Measurements from ENCODE around the gene METTL9.

GRCh38 chr16:21694609-21695008 lies 95.2 kb downstream of the METTL9 start:
- TF ChIP-seq POLR2A (IDR thresholded peaks at IDR 0.05; ENCODE audit: insufficient read depth in 1 of 2, low read depth in 2 of 2, low read length in 2 of 2): no peak
- TF ChIP-seq, protein P1, sequence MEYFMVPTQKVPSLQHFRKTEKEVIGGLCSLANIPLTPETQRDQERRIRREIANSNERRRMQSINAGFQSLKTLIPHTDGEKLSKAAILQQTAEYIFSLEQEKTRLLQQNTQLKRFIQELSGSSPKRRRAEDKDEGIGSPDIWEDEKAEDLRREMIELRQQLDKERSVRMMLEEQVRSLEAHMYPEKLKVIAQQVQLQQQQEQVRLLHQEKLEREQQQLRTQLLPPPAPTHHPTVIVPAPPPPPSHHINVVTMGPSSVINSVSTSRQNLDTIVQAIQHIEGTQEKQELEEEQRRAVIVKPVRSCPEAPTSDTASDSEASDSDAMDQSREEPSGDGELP (IDR thresholded peaks at IDR 0.05; ENCODE audit: borderline replicate concordance, low read depth): no peak
- TF ChIP-seq ELF1 (CRISPR knock-in tag; IDR thresholded peaks at IDR 0.05): no peak
- TF ChIP-seq, protein P2, sequence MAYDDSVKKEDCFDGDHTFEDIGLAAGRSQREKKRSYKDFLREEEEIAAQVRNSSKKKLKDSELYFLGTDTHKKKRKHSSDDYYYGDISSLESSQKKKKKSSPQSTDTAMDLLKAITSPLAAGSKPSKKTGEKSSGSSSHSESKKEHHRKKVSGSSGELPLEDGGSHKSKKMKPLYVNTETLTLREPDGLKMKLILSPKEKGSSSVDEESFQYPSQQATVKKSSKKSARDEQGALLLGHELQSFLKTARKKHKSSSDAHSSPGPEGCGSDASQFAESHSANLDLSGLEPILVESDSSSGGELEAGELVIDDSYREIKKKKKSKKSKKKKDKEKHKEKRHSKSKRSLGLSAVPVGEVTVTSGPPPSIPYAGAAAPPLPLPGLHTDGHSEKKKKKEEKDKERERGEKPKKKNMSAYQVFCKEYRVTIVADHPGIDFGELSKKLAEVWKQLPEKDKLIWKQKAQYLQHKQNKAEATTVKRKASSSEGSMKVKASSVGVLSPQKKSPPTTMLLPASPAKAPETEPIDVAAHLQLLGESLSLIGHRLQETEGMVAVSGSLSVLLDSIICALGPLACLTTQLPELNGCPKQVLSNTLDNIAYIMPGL (CRISPR knock-in tag; IDR thresholded peaks at IDR 0.05; ENCODE audit: borderline replicate concordance in 1 of 2, low read depth in 1 of 2): no peak
- TF ChIP-seq ZNF589 (CRISPR knock-in tag; conservative IDR thresholded peaks at IDR 0.05): no peak
- no peak for TF ChIP-seq RAD21 (CRISPR knock-in tag; IDR thresholded peaks at IDR 0.05)

All from HepG2 (cell line).